BJ (cell line): ENCODE data around the gene CCDC59. TPM values are rescaled to one million over a fixed set of nuclear protein-coding genes. Genes with fewer than 3 reads are reported as not detected.

Experiments
- CTCF ChIA-PET: fragments of 350-600 bp; formaldehyde crosslinking; extraction: SDS; loops from one replicate; lab custom pipeline; 2021; ENCODE audit warnings: antibody characterized with exemption, inconsistent platforms; lab: Yijun Ruan, JAX
- POLR2A ChIA-PET: fragments of 300-600 bp; sonication (Branson Sonifier 250); formaldehyde crosslinking; extraction: SDS; loops from one replicate; lab custom pipeline; 2021; ENCODE audit warnings: antibody characterized with exemption; lab: Charles Lee
- DNase-seq: peaks from one replicate; pipeline ENCODE4 v3.0.0-alpha.2; 2011; ENCODE audit warnings: low read depth
- H3K27me3 ChIP-seq: 2 replicates; pipeline ENCODE4 v1.6.0; 2011; ENCODE audit warnings: low read length; ENCODE audit not compliant: control insufficient read depth, insufficient read depth
- H3K36me3 ChIP-seq: 2 replicates; pipeline ENCODE4 v1.5.1; 2011; ENCODE audit warnings: low read length; ENCODE audit not compliant: control insufficient read depth, insufficient read depth
- H3K4me3 ChIP-seq: 2 replicates; pipeline ENCODE4 v1.5.1; 2011; ENCODE audit warnings: low read depth, mild to moderate bottlenecking, control low read depth, low read length
- polyA minus RNA-seq: library from RNA; depleted of rRNA, polyadenylated mRNA; stranded (reverse); fragments of >200 nt; gene quantifications from 2 replicates; pipeline ENCODE4 v1.2.3, GENCODE V29; 2011; rRNA and poly(A)+ RNA removed
- polyA plus RNA-seq: library from polyadenylated mRNA; depleted of rRNA; stranded (reverse); fragments of >200 nt; gene quantifications from 2 replicates; pipeline ENCODE4 v1.2.3, GENCODE V29; 2011; rRNA removed
- TF ChIP-seq, protein P1 (sequence below): IDR thresholded peaks from 2 replicates; pipeline ENCODE4 v1.5.1; 2011; ENCODE audit warnings: low read depth, mild to moderate bottlenecking, control low read depth, inconsistent platforms, low read length, moderate library complexity; ENCODE audit not compliant: insufficient read depth

Gene CCDC59, protein sequence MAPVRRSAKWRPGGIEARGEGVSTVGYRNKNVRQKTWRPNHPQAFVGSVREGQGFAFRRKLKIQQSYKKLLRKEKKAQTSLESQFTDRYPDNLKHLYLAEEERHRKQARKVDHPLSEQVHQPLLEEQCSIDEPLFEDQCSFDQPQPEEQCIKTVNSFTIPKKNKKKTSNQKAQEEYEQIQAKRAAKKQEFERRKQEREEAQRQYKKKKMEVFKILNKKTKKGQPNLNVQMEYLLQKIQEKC
- 6.6 and 17.4 TPM in 2 replicates for polyA plus RNA-seq
- polyA minus RNA-seq, result 8.1 and 8.2 TPM in 2 replicates

DNA sequence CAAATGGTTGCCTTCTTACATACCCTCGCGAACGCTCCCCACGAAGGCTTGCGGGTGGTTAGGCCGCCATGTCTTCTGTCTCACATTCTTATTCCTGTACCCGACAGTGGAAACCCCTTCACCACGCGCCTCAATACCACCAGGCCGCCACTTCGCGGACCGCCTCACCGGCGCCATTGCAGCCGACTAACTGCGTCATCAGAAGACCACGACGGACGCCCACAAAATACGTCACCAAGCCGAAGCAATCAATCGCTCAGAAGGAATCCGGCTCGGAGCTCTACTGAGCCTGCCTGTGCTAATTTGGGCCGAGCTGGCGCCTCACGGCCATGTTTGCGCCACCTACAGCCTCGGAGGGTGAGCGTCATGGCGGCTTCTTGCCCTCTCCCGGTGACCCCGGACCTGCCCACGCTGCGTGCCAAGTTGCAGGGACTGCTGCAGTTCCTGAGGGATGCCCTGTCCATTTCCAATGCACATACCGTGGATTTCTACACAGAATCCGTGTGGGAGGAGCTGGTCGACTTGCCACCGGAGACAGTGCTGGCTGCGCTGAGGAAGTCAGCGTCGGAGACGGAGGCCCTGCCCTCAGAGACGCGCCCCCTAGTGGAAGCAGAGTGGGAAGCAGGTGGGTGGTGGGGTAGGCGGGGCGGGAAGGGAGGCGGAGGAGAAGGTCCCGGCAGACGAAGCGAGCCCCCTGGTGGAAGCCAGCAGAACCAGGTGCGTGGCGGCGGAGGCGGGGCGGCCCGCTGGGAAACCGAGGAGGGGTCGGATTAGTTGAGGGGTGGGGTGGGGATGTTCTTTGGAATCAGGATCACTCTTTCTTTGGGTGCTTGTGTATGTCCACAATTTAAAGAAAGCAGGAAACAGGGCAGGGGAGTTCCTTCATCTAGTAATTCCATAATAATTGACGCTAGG, at the start of gene CCDC59, which contains the start of gene METTL25:
CCDC59 (minus strand) TSS at position 188 of the 915 bp plus-strand sequence; CDS start at position 177, 11 bp downstream.
METTL25 (plus strand) TSS at position 330 of the 915 bp plus-strand sequence; CDS start at position 367, 37 bp downstream.
- peaks cover under 1% of the 10 kb centered on the region; the same call in 1 of the 2 replicates for H3K36me3 ChIP-seq
- no peaks in the 10 kb centered on the region for H3K27me3 ChIP-seq
- CTCF ChIA-PET, result interaction anchor here (0.5 to 3.9 kb wide), 16 partner anchors 9 to 319 kb away, joined by 3 to 29 read pairs (median 5); no protein-coding TSS in a partner anchor
- peak within 1 kb of the TSS; percentile 84 for H3K4me3 ChIP-seq
- POLR2A ChIA-PET, result no interaction called here
- DNase-seq, result peak; percentile 80
- TF ChIP-seq, protein P1, sequence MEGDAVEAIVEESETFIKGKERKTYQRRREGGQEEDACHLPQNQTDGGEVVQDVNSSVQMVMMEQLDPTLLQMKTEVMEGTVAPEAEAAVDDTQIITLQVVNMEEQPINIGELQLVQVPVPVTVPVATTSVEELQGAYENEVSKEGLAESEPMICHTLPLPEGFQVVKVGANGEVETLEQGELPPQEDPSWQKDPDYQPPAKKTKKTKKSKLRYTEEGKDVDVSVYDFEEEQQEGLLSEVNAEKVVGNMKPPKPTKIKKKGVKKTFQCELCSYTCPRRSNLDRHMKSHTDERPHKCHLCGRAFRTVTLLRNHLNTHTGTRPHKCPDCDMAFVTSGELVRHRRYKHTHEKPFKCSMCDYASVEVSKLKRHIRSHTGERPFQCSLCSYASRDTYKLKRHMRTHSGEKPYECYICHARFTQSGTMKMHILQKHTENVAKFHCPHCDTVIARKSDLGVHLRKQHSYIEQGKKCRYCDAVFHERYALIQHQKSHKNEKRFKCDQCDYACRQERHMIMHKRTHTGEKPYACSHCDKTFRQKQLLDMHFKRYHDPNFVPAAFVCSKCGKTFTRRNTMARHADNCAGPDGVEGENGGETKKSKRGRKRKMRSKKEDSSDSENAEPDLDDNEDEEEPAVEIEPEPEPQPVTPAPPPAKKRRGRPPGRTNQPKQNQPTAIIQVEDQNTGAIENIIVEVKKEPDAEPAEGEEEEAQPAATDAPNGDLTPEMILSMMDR, result peak; percentile 100

DNA sequence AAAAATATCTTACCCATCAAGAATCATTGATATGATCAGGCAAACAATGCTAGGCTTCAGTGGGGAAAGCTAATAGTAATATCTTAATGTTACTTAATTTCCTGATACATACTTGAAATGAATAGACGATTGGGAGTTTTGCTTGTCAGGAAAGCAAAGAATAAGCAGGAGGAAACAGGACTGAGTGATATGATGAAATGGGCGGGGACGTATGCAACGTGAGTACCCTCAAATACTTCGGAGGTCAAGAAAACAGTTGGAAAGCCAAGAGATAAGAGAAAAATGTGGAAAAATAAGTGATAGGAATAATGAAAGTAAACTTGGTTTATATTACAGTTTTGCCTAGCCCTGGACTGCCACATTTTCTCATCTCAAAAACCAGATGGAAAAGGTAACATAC, 49.3 kb upstream of the CCDC59 start:
- H3K27me3 ChIP-seq, result no peaks in the 10 kb centered on the region
- H3K36me3 ChIP-seq, result no peaks in the 10 kb centered on the region
- DNase-seq, result no peak
- TF ChIP-seq, protein P1, result no peak
- no peak overlapping the region for H3K4me3 ChIP-seq
- ChIA-PET CTCF (no interaction called here), POLR2A (no interaction called here)

DNA sequence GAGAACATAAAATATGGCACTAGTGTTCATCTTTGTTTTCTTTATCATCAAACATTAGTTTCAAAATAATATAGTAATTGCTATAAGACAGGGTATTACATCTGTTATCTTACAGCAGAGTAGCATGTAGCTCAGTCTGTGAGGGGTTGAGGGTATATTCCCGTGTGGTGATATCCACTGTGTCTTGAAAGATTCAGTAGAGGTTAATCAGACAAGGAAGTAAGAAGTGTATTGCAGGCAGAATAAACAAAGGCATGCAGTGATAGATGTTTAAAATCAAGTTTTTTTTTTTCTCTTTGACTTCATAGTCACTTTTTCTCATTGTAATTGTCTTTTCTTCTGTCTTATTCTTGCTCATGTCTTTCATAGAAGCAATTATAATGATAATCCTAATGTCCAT, 48.5 kb upstream of the CCDC59 start:
- H3K27me3 ChIP-seq, result no peaks in the 10 kb centered on the region
- no peak for DNase-seq
- ChIA-PET POLR2A (no interaction called here), CTCF (interaction anchor here (0.6 kb wide), 1 partner anchor 290 kb away, joined by 3 read pairs; no protein-coding TSS in a partner anchor)
- H3K4me3 ChIP-seq, result no peak overlapping the region
- no peaks in the 10 kb centered on the region for H3K36me3 ChIP-seq
- TF ChIP-seq, protein P1, result no peak

DNA sequence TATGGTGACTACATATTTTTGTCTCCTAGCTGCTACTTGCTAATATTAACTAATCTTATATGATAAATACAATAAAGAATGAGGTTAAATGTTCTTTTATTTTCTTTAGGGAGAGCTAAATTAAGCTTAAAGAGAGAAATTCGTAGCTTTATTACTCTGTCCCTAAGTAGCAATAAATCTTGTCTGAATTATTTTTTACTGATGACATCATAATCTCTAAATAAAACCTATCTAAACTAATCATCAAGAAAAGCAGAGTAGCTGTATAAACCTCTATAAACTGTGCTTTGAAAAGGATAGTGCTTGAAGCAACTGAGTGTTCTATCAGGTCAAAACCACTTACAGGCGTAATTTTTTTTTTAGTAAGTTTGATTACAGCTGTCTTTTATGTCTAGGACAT, 42.6 kb upstream of the CCDC59 start:
- Histone ChIP-seq H3K4me3 (no peak overlapping the region), H3K36me3 (no peaks in the 10 kb centered on the region), H3K27me3 (no peaks in the 10 kb centered on the region)
- ChIA-PET POLR2A (no interaction called here), CTCF (interaction anchor here (0.6 to 0.7 kb wide), 2 partner anchors 744 to 1866 kb away, joined by 3 read pairs; no protein-coding TSS in a partner anchor)
- DNase-seq, result no peak
- TF ChIP-seq, protein P1, result no peak
